ENCODE measurements around the gene NTF3.

- no peak for TF ChIP-seq ZNF26 (tag by site-specific recombination; IDR thresholded peaks at IDR 0.05)
- TF ChIP-seq ELK4 (IDR thresholded peaks at IDR 0.05; ENCODE audit: borderline replicate concordance, low read depth, low read length) = no peak
- no peak for TF ChIP-seq ZNF138 (tag by site-specific recombination; IDR thresholded peaks at IDR 0.05; ENCODE audit: borderline replicate concordance)
- TF ChIP-seq GLI4 (tag by site-specific recombination; IDR thresholded peaks at IDR 0.05) = no peak
These were observed 7.9 kb downstream of the NTF3 start for GRCh38 chr12:5439788-5440300.
